Caki2 (cell line): ENCODE data around the gene MYO9B. TPM values are rescaled to one million over a fixed set of nuclear protein-coding genes. Genes with fewer than 3 reads are reported as not detected.

ENCODE experiments used
- total RNA-seq: library from RNA; depleted of rRNA; stranded (reverse); fragments of >200 nt; shearing (Covaris generic); gene quantifications from 2 replicates; pipeline ENCODE4 v1.2.3, GENCODE V29; 2014; ENCODE audit warnings: low replicate concordance; rRNA removed

MYO9B gene
- total RNA-seq, 1 experiment from 2014 or later = 29.6 TPM

Other genes with a start within 250 kb of the MYO9B start
- gene SIN3B, start 246.4 kb upstream of the MYO9B start, total RNA-seq = 13.3 and 21.9 TPM in 2 replicates
- 2.3 and 5.0 TPM in 2 replicates for gene F2RL3, start 186.8 kb upstream of the MYO9B start, total RNA-seq
- 0.29 and 0.64 TPM in 2 replicates for gene CPAMD8, start 49.0 kb upstream of the MYO9B start, total RNA-seq
- gene HAUS8, start 325 bp upstream of the MYO9B start, total RNA-seq = 23.7 and 24.2 TPM in 2 replicates
- 59.3 and 78.1 TPM in 2 replicates for gene USE1, start 139.6 kb downstream of the MYO9B start, total RNA-seq
- gene OCEL1, start 150.4 kb downstream of the MYO9B start, total RNA-seq = 6.5 and 26.0 TPM in 2 replicates
- 121 and 145 TPM in 2 replicates for gene NR2F6, start 170.1 kb downstream of the MYO9B start, total RNA-seq
- not detected in 2 replicates for gene USHBP1, start 189.0 kb downstream of the MYO9B start, total RNA-seq
- 247 and 320 TPM in 2 replicates for gene BABAM1, start 191.7 kb downstream of the MYO9B start, total RNA-seq
- gene ANKLE1, start 206.1 kb downstream of the MYO9B start, total RNA-seq = 0.51 TPM in 1 of 2 replicates, not detected in the other
- gene ABHD8, start 227.6 kb downstream of the MYO9B start, total RNA-seq = 38.9 and 49.9 TPM in 2 replicates
- 21.0 and 38.9 TPM in 2 replicates for gene MRPL34, start 230.1 kb downstream of the MYO9B start, total RNA-seq
- gene DDA1, start 233.8 kb downstream of the MYO9B start, total RNA-seq = 17.9 and 23.5 TPM in 2 replicates